Activated CD4-positive, alpha-beta T cell treated with anti-CD3 and anti-CD28 coated beads, Interleukin-2, amount 50 U/mL, for 1 hour (primary cell): ENCODE measurements around the gene ZNF512B.

Experiments used
- DNase-seq: peaks from one replicate; pipeline ENCODE4 v3.0.0-alpha.2; 2020

Gene ZNF512B

GRCh38 chr20:63945921-63946920, 23.5 kb downstream of the ZNF512B start:
- no peak for DNase-seq

DNA sequence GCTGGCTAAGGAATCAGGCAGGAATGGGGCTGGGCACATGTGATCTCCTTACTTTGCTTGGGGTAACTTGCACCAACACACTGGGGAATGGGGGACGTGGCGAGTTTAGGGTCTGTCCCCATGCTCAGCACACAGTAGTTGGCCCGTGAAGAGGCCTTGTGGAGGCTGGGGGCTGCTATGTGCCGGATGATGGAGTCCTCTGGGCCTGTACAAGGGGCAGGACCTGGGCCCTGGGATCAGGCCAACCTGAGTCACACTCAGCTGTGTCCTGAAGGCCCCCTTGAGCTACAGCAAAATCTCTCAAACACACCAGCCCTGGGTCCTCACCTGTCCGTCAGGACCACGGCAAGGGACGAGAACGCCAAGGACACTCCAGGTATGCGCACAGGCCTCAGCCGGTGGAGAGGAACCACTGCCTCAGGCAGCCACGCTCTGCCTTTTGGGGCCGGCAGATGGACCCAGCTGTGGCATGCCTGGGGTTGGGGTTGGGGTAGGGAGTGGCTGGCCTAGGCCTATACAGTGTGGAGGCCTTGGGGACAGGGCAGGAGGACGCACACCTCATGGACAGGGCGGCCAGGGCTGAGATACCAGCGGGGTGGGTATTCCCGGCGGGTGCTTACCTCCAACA, 24.6 kb downstream of the ZNF512B start:
- DNase-seq = no peak

GRCh38 chr20:63944078-63944941, 25.4 kb downstream of the ZNF512B start:
- DNase-seq = no peak

DNA sequence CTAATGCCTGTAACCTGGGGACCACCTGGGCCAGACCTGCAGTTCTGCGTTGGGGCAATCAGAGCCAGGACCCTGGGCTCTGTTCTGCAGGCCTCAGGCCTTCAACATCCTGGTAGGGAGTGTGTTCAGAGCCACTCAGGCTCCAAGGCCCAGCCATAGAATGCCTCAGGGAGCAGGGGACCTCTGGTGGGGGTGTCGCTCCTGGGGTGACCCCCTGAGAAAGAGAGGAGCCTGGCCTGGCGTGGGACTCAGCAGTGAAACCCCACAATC, 26.0 kb downstream of the ZNF512B start:
- DNase-seq = no peak

DNA sequence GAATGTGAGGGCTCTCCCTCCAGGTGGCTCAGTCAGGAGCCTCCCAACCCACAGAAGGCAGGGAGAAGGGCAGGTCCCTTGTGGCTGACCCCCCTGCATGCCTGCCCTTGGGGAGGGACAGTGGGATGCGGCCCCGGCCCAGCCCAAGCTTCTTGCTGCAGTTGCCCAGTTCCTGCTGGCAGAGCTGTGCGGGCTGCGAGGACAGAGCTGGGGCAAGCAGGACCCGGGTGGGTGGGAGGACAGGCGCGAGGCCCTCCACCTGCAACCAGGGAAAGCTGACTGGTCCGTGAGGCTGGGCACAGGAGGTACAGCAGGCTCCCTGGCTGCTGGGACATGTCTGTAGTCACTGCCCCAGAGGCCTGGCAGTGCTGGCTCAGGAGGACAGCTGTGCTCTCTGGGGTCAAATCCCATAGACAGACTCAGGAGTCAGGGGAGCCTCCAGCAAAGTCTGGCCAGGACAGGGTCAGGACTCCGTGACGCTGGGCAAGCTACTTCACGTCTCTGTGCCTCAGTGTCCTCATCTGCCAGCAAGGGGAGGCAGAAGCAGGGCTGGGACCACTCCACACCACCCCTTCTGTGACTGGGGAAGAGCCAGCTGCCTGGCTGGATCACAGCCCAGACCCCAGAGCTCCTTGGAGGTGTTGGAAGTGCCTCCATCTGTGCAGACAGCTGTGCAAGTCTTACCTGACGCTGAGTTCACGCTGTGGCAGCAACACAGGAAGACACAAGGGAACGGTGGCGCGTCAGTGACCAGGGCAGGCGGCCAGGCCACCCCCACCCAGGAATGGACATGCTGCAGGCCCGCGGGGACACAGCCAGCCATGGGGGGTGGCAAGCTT, 26.5 kb downstream of the ZNF512B start:
- DNase-seq = no peak

DNA sequence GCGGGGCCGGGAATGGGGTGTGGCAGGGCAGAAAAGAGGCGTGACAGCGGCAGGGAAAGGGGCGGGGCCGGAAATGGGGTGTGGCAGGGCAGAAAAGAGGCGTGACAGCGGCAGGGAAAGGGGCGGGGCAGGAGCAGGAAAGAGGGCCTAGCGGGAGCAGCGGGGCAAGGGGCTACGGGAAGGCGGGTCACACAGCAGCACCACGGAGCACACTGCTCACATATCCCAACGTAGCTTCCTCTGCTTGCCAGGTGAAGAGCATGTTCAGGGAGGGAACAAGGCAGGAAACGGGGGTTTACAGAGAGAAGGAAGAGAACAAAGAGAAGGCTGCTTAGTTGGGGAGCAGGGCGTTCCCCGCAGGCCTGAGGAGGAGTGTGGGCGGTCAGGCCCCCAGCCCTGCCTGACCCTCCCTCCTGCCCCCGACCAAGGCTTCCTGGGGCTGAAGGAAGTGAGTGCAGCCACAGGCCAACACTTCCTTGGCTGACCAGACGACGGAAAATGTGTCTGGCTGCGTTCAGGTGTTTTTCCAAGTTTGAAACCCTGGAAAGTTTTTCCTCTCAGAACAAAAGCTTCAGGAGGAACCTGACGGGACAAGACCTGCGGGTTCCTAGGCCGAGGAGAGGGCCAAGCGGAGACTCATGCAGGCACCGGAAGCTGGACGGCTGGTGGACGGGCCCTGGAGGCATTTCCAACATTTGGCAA, 27.3 kb downstream of the ZNF512B start:
- peak; percentile 40 for DNase-seq

DNA sequence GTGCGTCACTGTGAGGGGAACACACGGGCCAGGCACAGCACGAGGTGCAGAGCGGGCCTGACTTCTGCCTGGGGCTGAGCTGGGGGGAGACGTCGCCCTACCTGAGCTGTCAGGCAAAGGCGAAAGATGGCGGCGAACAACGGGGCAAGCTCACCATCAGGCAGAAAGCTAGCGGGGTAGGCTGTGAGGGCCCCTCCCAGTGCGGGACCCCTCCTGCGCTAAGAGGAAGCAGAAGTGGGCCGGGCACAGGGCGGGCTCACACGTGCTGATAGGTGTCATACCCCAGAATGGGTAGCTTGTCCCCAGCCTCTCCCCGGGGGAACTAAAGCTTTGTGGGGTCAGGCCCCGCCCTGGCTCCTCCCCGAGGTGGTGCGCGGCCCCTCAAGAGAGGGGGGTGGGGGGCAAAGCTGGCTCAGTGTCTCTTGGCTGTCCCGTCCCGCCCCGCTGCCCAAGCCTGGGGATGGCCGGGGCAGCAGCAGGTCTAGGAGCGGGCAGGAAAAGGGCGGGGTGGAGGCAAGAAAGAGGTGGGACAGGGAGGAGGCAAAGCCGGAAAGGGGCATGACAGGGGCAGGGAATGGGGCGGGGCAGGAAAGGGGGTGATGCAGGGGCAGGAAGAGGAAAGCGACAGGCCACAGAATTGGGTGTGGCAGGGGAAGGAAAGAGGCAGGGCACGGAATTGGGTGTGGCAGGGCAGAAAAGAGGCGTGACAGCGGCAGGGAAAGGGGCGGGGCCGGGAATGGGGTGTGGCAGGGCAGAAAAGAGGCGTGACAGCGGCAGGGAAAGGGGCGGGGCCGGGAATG, 28.2 kb downstream of the ZNF512B start:
- DNase-seq = peak; percentile 66

DNA sequence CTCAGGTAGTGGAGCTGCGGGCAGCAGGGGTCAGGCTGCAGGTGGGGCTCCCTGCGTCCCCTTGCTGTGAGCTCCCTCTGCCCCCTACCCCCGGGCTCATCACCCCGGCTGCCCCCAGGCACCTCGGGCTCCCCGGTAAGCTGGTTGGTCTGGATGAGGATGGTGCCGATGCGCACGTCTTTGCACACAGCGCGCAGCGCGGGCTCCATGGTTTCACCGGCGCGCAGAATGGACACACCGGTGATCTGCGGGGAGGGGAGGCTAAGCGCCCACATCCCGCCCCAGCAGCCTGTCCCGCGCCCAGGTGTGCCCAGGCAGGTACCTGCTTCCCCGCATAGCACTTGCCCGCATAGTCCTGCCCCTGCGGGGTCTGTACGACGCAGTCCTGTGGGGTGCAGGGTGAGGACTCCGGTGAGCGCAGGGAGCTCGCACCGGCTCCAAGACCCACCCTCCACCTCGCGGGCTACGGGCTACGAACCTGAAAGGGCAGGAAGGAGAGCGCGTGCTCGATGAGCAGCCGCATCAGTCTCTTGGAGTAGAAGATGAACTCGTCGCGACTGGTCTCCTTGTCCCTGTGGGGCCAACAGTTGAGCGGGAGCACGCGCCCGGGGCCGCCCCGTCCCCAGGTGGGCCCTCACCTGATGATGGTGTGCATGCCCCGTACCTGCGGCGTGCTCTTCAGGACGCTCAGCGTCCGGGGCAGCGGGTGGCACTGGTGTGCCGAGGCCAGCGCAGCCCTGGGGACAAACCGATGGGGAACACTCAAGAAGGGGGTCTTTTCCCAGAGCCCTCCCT, 29.1 kb downstream of the ZNF512B start:
- no peak for DNase-seq

GRCh38 chr20:63940071-63940471, 29.7 kb downstream of the ZNF512B start:
- DNase-seq = no peak

- no peak for DNase-seq
Observed at GRCh38 chr20:63939061-63939935, 30.4 kb downstream of the ZNF512B start.

- no peak for DNase-seq
Observed at GRCh38 chr20:63937596-63937995, 32.1 kb downstream of the ZNF512B start.

- no peak for DNase-seq
Observed at GRCh38 chr20:63935447-63935846, 34.3 kb downstream of the ZNF512B start.

GRCh38 chr20:63934271-63935068, 35.3 kb downstream of the ZNF512B start:
- no peak for DNase-seq

DNA sequence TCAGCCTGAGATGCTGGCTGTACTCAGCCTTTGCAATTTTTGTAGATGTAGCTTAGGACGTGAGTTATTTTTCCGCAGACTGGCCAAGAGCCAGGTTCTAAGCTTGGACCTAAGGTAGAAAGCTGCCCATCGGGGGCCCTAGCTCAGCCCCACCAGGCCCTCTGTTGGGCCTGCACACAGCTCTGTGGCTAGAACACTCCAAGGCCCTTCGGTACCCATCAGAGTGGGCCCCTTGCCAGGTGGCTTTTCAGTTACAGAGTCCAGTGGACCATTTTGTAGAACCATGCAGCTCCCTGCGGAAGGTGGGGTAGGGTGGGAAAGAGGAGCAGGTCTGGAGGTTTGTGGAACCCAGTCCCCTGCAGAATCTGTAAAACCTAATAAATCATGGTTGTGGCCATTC, 36.1 kb downstream of the ZNF512B start:
- no peak for DNase-seq

DNA sequence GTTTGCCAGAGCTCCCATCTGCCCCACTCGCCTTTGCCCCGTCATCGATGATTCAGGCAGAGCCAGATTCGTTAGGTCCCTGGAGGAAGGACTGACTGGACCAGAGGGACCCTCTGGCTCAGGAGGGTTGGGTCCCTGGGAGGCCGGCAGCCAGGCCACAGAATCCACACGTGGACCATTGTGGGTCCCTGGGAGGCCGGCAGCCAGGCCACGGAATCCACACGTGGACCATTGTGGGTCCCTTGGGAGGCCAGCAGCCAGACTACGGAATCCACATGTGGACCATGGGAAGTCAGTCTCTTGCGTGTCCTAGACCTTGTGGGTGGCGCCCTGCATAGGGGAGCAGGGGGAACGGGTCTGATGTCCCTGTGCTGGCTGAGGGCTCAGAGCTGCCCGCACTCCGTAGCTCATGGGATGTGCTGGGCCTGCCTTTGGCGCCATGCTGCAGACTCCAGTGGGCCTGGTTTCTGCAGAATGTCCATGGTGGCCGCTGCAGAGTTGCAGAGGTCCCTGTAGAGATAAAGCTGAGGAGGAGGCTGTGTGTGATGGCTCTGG, 37.0 kb downstream of the ZNF512B start:
- DNase-seq = no peak

DNA sequence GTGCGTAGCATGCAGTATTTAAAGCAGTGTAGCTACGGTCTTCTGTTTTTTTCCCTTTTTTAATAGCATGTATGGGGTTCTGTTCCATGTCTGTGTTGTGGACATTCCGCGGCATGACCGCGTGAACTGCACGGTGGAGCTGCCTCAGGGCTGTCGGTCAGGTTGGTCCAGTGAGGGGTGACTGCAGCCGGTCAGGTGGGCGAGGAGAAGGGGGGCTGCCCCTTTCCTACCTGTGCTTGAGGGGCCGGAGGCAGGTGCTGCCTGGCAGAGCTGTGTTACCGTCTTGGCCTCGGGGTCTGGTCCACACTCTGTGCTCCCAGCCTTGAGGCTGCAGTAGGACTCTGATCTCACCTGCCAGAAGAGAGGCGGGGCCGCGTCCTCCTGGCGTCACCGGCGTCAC, 38.0 kb downstream of the ZNF512B start:
- DNase-seq = no peak

DNA sequence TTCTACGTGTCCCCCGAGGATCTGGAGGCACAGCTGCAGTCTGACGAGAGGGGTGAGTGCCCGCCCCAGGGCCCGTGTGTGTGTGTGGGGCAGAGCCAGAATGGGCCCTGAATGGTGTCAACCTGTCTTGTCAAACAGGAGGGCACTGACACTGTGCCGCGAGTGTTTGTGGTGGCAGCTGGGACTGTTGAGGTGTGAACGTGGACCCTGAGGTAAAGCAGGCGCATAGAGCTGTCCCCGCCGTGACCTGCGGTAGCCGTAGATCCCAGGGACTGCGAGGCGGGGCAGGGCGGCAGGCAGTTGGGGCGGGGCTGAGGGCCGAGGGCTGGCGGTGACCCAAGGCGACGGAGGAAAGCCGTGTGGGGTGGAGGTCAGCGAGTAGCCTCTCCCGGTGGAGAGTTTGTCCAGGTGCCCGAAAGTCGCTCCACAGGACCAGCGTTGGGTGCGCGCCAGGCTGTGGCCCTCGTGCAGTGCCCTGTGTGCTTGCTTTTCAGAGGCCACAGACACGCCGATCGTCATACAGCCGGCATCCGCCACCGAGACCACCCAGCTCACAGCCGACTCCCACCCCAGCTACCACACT, 38.7 kb downstream of the ZNF512B start:
- DNase-seq = no peak
